ENCODE measurements around the gene FABP1.

The FABP1 gene

GRCh38 chr2:88168386-88168785 lies 40.5 kb upstream of the FABP1 start:
- TF ChIP-seq ZNF23 (tag by site-specific recombination; IDR thresholded peaks at IDR 0.05; ENCODE audit: borderline replicate concordance) (no peak), ZNF626 (tag by site-specific recombination; IDR thresholded peaks at IDR 0.05) (no peak), SP2 (tag by site-specific recombination; IDR thresholded peaks at IDR 0.05) (no peak), ZNF274 (IDR thresholded peaks at IDR 0.05; ENCODE audit: low read length) (no peak), ZNF274 (tag by site-specific recombination; IDR thresholded peaks at IDR 0.05; ENCODE audit: borderline replicate concordance) (no peak), ZNF148 (tag by site-specific recombination; IDR thresholded peaks at IDR 0.05; ENCODE audit: borderline replicate concordance) (no peak), ZNF792 (tag by site-specific recombination; IDR thresholded peaks at IDR 0.05) (no peak), ZNF174 (tag by site-specific recombination; IDR thresholded peaks at IDR 0.05) (no peak), ZNF138 (tag by site-specific recombination; IDR thresholded peaks at IDR 0.05; ENCODE audit: borderline replicate concordance) (no peak), IKZF3 (tag by site-specific recombination; IDR thresholded peaks at IDR 0.05) (no peak), TSHZ1 (tag by site-specific recombination; IDR thresholded peaks at IDR 0.05; ENCODE audit: borderline replicate concordance) (no peak), ZNF600 (tag by site-specific recombination; IDR thresholded peaks at IDR 0.05) (no peak), GLIS1 (tag by site-specific recombination; IDR thresholded peaks at IDR 0.05) (no peak), OSR2 (tag by site-specific recombination; IDR thresholded peaks at IDR 0.05) (no peak), ZNF76 (tag by site-specific recombination; IDR thresholded peaks at IDR 0.05; ENCODE audit: borderline replicate concordance, low read depth) (no peak), ZBTB6 (tag by site-specific recombination; IDR thresholded peaks at IDR 0.05) (no peak), ZNF10 (tag by site-specific recombination; IDR thresholded peaks at IDR 0.05) (no peak), ZNF777 (tag by site-specific recombination; IDR thresholded peaks at IDR 0.05; ENCODE audit: borderline replicate concordance) (no peak)
- Histone ChIP-seq H3K27ac (ENCODE audit: extremely low read depth, low read depth, low read length) (no peak overlapping the region), H3K36me3 (ENCODE audit: control insufficient read depth in 2 of 2, insufficient read depth in 1 of 2, low read length in 2 of 2) (no peaks in the 10 kb centered on the region), H3K9me3 (ENCODE audit: control insufficient read depth, insufficient read depth, low read depth, low read length) (no peaks in the 10 kb centered on the region), H3K4me1 (ENCODE audit: control insufficient read depth, insufficient read depth, low read length) (no peaks in the 10 kb centered on the region), H3K4me3 (ENCODE audit: low read depth, low read length) (no peak overlapping the region)
- ChIA-PET CTCF (interaction anchor here (1.6 kb wide), 1 partner anchor 8 kb away, joined by 7 read pairs; no protein-coding TSS in a partner anchor), POLR2A (no interaction called here)

- H3K4me3 ChIP-seq (ENCODE audit: low read depth, low read length) = no peak overlapping the region
- H3K27ac ChIP-seq (ENCODE audit: extremely low read depth, low read depth, low read length) = no peak overlapping the region
- TF ChIP-seq ZNF600 (tag by site-specific recombination; IDR thresholded peaks at IDR 0.05) (no peak), ZNF394 (tag by site-specific recombination; IDR thresholded peaks at IDR 0.05; ENCODE audit: borderline replicate concordance) (no peak), ZBTB7A (tag by site-specific recombination; IDR thresholded peaks at IDR 0.05; ENCODE audit: low read depth) (no peak), ZNF292 (tag by site-specific recombination; IDR thresholded peaks at IDR 0.05; ENCODE audit: borderline replicate concordance, low read depth) (no peak), ZNF513 (tag by site-specific recombination; IDR thresholded peaks at IDR 0.05) (no peak), ZNF530 (tag by site-specific recombination; IDR thresholded peaks at IDR 0.05; ENCODE audit: low read depth) (no peak), ZNF24 (tag by site-specific recombination; IDR thresholded peaks at IDR 0.05) (no peak)
- no peaks in the 10 kb centered on the region for H3K9me3 ChIP-seq (ENCODE audit: control insufficient read depth, insufficient read depth, low read depth, low read length)
- CTCF ChIA-PET = no interaction called here
- no peaks in the 10 kb centered on the region for H3K4me1 ChIP-seq (ENCODE audit: control insufficient read depth, insufficient read depth, low read length)
- H3K36me3 ChIP-seq (ENCODE audit: control insufficient read depth in 2 of 2, insufficient read depth in 1 of 2, low read length in 2 of 2) = no peaks in the 10 kb centered on the region
- POLR2A ChIA-PET = no interaction called here
Observed at GRCh38 chr2:88167740-88168139, 39.9 kb upstream of the FABP1 start.
